SU-DHL-6 (cell line): ENCODE data around the gene SESN1.

Experiments
- CTCF ChIP-seq: fragments of 200-600 bp; sonication (generic); IDR thresholded peaks from one replicate; pipeline ENCODE4 v1.5.1; 2017; ENCODE audit warnings: antibody characterized with exemption, mild to moderate bottlenecking, low read length, moderate library complexity; ENCODE audit not compliant: insufficient read depth, poor library complexity, severe bottlenecking
- EZH2phosphoT487 ChIP-seq: fragments of 200-600 bp; sonication (generic), shearing (Covaris generic); conservative IDR thresholded peaks from 2 replicates; pipeline ENCODE4 v1.6.1; 2018; ENCODE audit warnings: mild to moderate bottlenecking, antibody characterized with exemption, low read length, moderate library complexity, mixed read lengths

DNA sequence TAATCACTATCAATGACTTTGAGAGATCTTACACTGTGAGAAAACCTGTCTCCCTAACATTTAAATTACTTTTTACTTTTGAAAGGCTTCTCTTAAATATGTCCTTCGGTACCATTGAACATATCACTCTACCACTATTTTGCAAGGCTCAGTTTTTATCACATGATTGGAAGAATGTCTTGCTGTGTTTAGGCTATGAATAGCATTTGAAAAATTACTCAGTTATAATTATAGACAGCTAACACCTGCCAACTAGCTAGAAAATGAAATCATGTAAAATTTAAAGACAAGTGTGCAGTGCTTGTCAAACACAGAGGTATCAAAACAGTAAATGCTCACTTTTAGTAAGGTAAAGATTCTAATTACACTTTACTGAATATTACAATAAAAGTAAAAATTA lies 11.0 kb downstream of the SESN1 start:
- no peak for TF ChIP-seq CTCF
- TF ChIP-seq EZH2phosphoT487: no peak
